Lower lobe of right lung (tissue), 2 donors: ENCODE data around the gene TNNC1. TPM values are rescaled to one million over a fixed set of nuclear protein-coding genes. Genes with fewer than 3 reads are reported as not detected.

ENCODE experiments used
- ATAC-seq, 2 donors: fragments of 200-7000 bp; cut with Tn5 transposase; one replicate each; pipeline ENCODE4 v1.9.1; 2020 to 2022; ENCODE audit warnings: mild to moderate bottlenecking in 2 of 2, moderate library complexity in 2 of 2
- DNase-seq: peaks from one replicate; pipeline ENCODE4 v3.0.0-alpha.2; 2020
- H3K27ac ChIP-seq: fragments of 200-600 bp; one replicate; pipeline ENCODE4 v1.8.0; 2022
- H3K27me3 ChIP-seq: fragments of 200-600 bp; one replicate; pipeline ENCODE4 v1.8.0; 2022; ENCODE audit warnings: low read depth
- H3K36me3 ChIP-seq: fragments of 200-600 bp; one replicate; pipeline ENCODE4 v1.8.0; 2022; ENCODE audit warnings: mild to moderate bottlenecking
- H3K4me1 ChIP-seq: fragments of 200-600 bp; one replicate; pipeline ENCODE4 v1.8.0; 2022
- H3K4me3 ChIP-seq: fragments of 200-600 bp; one replicate; pipeline ENCODE4 v1.8.0; 2022; ENCODE audit warnings: mild to moderate bottlenecking
- H3K9me3 ChIP-seq: fragments of 200-600 bp; one replicate; pipeline ENCODE4 v1.8.0; 2022
- intact Hi-C: fragments of 100-400 bp; cut with DNase I; formaldehyde crosslinking; loops from one replicate; pipeline ENCODE4 v1.11.0; 2022
- long read RNA-seq: library from polyadenylated mRNA; unstranded; transcript quantifications from one replicate; pipeline ENCODE4 v2.0.0, GENCODE V29; 2021
- total RNA-seq: library from RNA; stranded (reverse); fragmentation: NEBNext Ultra II Directional; extraction: Animal tissue kit (Norgen Biotek cat#: 25700); gene quantifications from one replicate; pipeline ENCODE4 v1.2.1, GENCODE V29; 2021
- TF ChIP-seq, protein P1 (sequence below): fragments of 200-600 bp; IDR thresholded peaks from one replicate; pipeline ENCODE4 v1.8.0; 2022; ENCODE audit warnings: antibody characterized with exemption, mild to moderate bottlenecking
- donor health status: DM: no; HTN: yes; CAD: no; lungs with severe emphysema.

TNNC1 gene
- 44.0 TPM for total RNA-seq
- long read RNA-seq, transcript TNNC1-201 (6 exons, 714 nt): major isoform, 19 of 20 reads
- long read RNA-seq, partial matches to known transcripts: 1 of 20 reads
- long read RNA-seq, other reads (novel, unspliced or antisense): 0 of 20 reads

DNA sequence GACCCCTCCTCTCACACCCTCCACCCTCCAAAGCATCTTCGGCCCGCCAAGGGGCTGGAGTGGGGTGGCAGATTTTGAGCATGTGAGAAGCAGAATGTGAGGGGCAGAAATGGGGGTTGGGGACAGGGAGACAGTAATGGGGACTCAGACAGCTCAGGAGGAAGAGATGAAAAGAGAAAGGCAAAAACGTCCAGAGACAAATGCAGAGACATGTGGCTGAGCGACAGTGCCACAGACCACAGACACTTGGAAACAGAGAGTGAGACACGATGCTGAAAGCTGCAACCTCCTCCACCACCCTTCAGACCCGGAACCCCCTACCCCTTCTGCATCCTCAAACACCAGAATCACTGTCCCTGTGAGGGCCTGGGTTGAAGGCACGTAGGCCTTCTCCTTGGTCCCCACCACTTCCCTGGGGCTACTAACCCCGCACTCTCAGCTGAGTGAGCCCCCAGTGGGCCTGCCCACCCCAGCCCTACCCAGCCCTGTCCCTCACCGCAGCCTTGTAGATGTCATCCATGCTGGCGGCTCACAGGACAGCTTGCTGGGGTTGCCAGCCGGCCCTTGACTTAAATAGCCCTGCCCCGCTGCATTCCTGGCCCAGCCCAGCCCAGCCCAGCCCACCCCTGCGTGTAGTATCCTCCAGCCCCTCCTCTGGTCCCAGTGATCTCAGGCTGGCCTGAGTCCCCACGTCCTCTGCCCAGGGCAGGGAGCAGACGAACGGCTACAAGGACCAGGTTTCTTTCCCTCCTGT, at the start of gene TNNC1:
Gene TNNC1 (minus strand): TSS at position 546 of the 754 bp plus-strand sequence. CDS start 26 bp downstream, at position 520.
- ATAC-seq (peak; percentile 59 to 64), DNase-seq (peak; percentile 76)
- intact Hi-C loops: no loop called here
- peaks cover 42% of the 10 kb centered on the region for H3K4me1 ChIP-seq
- no peaks in the 10 kb centered on the region for H3K27me3 ChIP-seq
- no peaks in the 10 kb centered on the region for H3K9me3 ChIP-seq
- peak within 1 kb of the TSS; percentile 92 for H3K27ac ChIP-seq
- peak within 1 kb of the TSS; percentile 74 for H3K4me3 ChIP-seq
- peaks cover 13% of the 10 kb centered on the region for H3K36me3 ChIP-seq
- TF ChIP-seq, protein P1, sequence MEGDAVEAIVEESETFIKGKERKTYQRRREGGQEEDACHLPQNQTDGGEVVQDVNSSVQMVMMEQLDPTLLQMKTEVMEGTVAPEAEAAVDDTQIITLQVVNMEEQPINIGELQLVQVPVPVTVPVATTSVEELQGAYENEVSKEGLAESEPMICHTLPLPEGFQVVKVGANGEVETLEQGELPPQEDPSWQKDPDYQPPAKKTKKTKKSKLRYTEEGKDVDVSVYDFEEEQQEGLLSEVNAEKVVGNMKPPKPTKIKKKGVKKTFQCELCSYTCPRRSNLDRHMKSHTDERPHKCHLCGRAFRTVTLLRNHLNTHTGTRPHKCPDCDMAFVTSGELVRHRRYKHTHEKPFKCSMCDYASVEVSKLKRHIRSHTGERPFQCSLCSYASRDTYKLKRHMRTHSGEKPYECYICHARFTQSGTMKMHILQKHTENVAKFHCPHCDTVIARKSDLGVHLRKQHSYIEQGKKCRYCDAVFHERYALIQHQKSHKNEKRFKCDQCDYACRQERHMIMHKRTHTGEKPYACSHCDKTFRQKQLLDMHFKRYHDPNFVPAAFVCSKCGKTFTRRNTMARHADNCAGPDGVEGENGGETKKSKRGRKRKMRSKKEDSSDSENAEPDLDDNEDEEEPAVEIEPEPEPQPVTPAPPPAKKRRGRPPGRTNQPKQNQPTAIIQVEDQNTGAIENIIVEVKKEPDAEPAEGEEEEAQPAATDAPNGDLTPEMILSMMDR: no peak

DNA sequence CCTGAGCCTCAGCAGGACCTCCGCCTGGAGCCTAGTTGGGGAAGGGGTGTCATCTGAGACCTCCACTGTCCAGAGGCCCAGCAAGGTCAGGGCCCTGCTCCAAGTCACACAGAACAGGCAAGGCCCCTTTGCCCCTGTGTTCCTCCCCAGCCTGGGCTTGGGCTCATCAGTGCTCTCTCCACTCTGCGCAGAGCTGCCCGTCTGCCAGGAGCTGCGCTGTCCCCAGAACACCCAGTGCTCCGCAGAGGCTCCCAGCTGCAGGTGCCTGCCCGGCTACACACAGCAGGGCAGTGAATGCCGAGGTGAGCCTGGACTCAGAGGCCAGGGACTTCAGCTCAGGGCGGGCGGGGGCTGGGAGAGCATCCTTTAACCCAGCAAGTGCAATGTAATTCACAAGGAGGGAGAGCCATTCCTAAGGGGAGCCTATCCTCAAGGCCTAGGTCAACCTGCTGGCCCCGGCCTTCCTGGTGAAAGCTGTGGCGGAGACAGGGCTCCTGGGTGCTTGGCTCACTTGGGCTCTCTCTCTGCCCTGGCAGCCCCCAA, 49.0 kb upstream of the TNNC1 start:
- DNase-seq (no peak), ATAC-seq (no peak)
- intact Hi-C loops: no loop called here
- Histone ChIP-seq H3K27ac (no peak overlapping the region), H3K4me3 (no peak overlapping the region), H3K36me3 (peaks cover 25% of the 10 kb centered on the region), H3K9me3 (no peaks in the 10 kb centered on the region), H3K4me1 (peaks cover 15% of the 10 kb centered on the region), H3K27me3 (no peaks in the 10 kb centered on the region)
- TF ChIP-seq, protein P1: no peak

GRCh38 chr3:52502001-52502400, 48.2 kb upstream of the TNNC1 start:
- no peak for ATAC-seq
- H3K9me3 ChIP-seq: no peaks in the 10 kb centered on the region

GRCh38 chr3:52501046-52501445, 47.2 kb upstream of the TNNC1 start:
- Histone ChIP-seq H3K4me3 (no peak overlapping the region), H3K36me3 (peaks cover 15% of the 10 kb centered on the region), H3K4me1 (peaks cover 28% of the 10 kb centered on the region), H3K27me3 (no peaks in the 10 kb centered on the region), H3K27ac (no peak overlapping the region), H3K9me3 (no peaks in the 10 kb centered on the region)
- ATAC-seq (no peak), DNase-seq (no peak)
- TF ChIP-seq, protein P1: no peak
- intact Hi-C loops: no loop called here

More at GRCh38 chr3:52502001-52502400, 48.2 kb upstream of the TNNC1 start:
- intact Hi-C loops: no loop called here
- DNase-seq: no peak
- TF ChIP-seq, protein P1: no peak
- Histone ChIP-seq H3K27ac (no peak overlapping the region), H3K4me1 (peaks cover 20% of the 10 kb centered on the region), H3K27me3 (no peaks in the 10 kb centered on the region), H3K36me3 (peaks cover 22% of the 10 kb centered on the region), H3K4me3 (no peak overlapping the region)

GRCh38 chr3:52498137-52499054, 44.6 kb upstream of the TNNC1 start:
- ATAC-seq: peak; percentile 46 to 74
- Histone ChIP-seq H3K9me3 (no peaks in the 10 kb centered on the region), H3K36me3 (no peaks in the 10 kb centered on the region), H3K27me3 (no peaks in the 10 kb centered on the region), H3K4me3 (no peak overlapping the region), H3K27ac (no peak overlapping the region), H3K4me1 (peaks cover 54% of the 10 kb centered on the region)
- peak; percentile 80 for DNase-seq
- intact Hi-C loops: no loop called here
- TF ChIP-seq, protein P1: no peak
